SK-N-SH treated with all-trans-retinoic acid at 6 μM for 48 hours (cell line): ENCODE results near the gene YPEL2.

ENCODE experiments used
- SNAI2 ChIP-seq: fragments of 250-450 bp; sonication (Bioruptor Pico); IDR thresholded peaks from 2 replicates; pipeline ENCODE4 v1.5.0; 2020; ENCODE audit warnings: mild to moderate bottlenecking, moderate library complexity
- ZC3H10 ChIP-seq: fragments of 250-450 bp; sonication (Bioruptor Pico); IDR thresholded peaks from 2 replicates; pipeline ENCODE4 v1.5.1; 2021; ENCODE audit warnings: mild to moderate bottlenecking, moderate library complexity
- ZFP3 ChIP-seq: fragments of 250-450 bp; sonication (Bioruptor Pico); IDR thresholded peaks from 2 replicates; pipeline ENCODE4 v1.5.0; 2020; ENCODE audit warnings: mild to moderate bottlenecking, moderate library complexity
- TF ChIP-seq, protein P1 (sequence below): fragments of 250-450 bp; sonication (Bioruptor Pico); IDR thresholded peaks from 2 replicates; pipeline ENCODE4 v1.5.1; 2020; ENCODE audit warnings: low read depth, mild to moderate bottlenecking, moderate library complexity

DNA sequence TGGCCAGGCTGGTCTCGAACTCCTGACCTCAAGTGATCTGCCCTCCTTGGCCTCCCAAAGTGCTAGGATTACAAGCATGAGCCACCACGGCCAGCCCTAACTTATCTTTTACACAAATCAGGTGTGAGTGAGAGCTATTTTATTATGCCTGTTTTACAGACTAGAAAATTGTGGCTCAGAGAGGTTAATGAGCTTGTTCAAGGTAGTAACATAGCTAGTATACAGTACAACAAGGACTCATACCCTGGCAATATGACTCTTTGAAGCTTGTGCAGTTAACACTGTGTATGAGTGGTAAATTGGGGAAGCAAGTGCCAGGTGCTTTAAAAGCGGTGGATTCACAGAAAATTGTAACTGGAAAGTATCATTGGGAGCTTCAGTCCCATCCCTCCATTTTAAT lies 49.0 kb downstream of the YPEL2 start:
- TF ChIP-seq ZC3H10 (CRISPR knock-in tag), result no peak
- TF ChIP-seq, protein P1, sequence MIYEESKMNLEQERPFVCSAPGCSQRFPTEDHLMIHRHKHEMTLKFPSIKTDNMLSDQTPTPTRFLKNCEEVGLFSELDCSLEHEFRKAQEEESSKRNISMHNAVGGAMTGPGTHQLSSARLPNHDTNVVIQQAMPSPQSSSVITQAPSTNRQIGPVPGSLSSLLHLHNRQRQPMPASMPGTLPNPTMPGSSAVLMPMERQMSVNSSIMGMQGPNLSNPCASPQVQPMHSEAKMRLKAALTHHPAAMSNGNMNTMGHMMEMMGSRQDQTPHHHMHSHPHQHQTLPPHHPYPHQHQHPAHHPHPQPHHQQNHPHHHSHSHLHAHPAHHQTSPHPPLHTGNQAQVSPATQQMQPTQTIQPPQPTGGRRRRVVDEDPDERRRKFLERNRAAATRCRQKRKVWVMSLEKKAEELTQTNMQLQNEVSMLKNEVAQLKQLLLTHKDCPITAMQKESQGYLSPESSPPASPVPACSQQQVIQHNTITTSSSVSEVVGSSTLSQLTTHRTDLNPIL (CRISPR knock-in tag), result no peak
- no peak for TF ChIP-seq SNAI2 (CRISPR knock-in tag)
- no peak for TF ChIP-seq ZFP3
